Muscle of arm (tissue), 12 donors: ENCODE data around the gene ERC1. TPM values are rescaled to one million over a fixed set of nuclear protein-coding genes. Genes with fewer than 3 reads are reported as not detected.
"Not testable (repeated sequence)": the region's sequence is repeated elsewhere in the genome, so short reads cannot be mapped to it uniquely, and the experiment has no call there.

Experiments used
- DNase-seq: peaks from one replicate; pipeline ENCODE4 v3.0.0-alpha.2; 2013
- polyA plus RNA-seq, 12 donors: library from polyadenylated mRNA; unstranded; fragments of 120-200 nt; gene quantifications; one replicate each; pipeline ENCODE4 v1.2.1, GENCODE V29; 2013; ENCODE audit not compliant: insufficient read length in 12 of 12

Gene ERC1
- polyA plus RNA-seq, 12 donors = 23.3 to 33.2 (median 25.5) TPM; not detected in 1

GRCh38 chr12:1117970-1118563 lies 127.0 kb downstream of the ERC1 start:
- DNase-seq = peak; percentile 79

- DNase-seq = no peak
These were observed 131.8 kb downstream of the ERC1 start for GRCh38 chr12:1122786-1123185.

GRCh38 chr12:1126091-1126490 lies 135.1 kb downstream of the ERC1 start:
- DNase-seq = no peak

GRCh38 chr12:1127021-1127420 lies 136.0 kb downstream of the ERC1 start:
- no peak for DNase-seq

- DNase-seq = no peak
These were observed 139.1 kb downstream of the ERC1 start for GRCh38 chr12:1130164-1130563.

GRCh38 chr12:1130571-1130970 lies 139.5 kb downstream of the ERC1 start:
- DNase-seq = no peak

- no peak for DNase-seq
These were observed 140.8 kb downstream of the ERC1 start for GRCh38 chr12:1131811-1132224.

GRCh38 chr12:1132311-1132710 lies 141.3 kb downstream of the ERC1 start:
- no peak for DNase-seq

GRCh38 chr12:1138691-1139090 lies 147.7 kb downstream of the ERC1 start:
- DNase-seq = no peak

GRCh38 chr12:1146758-1147157 lies 155.7 kb downstream of the ERC1 start:
- not testable (repeated sequence) for DNase-seq

- no peak for DNase-seq
These were observed 156.8 kb downstream of the ERC1 start for GRCh38 chr12:1147821-1148220.

- DNase-seq = no peak
These were observed 166.0 kb downstream of the ERC1 start for GRCh38 chr12:1157046-1157445.

GRCh38 chr12:1161197-1161596 lies 170.2 kb downstream of the ERC1 start:
- no peak for DNase-seq

- no peak for DNase-seq
These were observed 171.2 kb downstream of the ERC1 start for GRCh38 chr12:1162081-1162760.

- DNase-seq = no peak
These were observed 176.8 kb downstream of the ERC1 start for GRCh38 chr12:1167784-1168183.

- no peak for DNase-seq
These were observed 179.4 kb downstream of the ERC1 start for GRCh38 chr12:1170411-1170810.

GRCh38 chr12:1171657-1172408 lies 180.8 kb downstream of the ERC1 start:
- no peak for DNase-seq

- DNase-seq = peak; percentile 21
These were observed 183.0 kb downstream of the ERC1 start for GRCh38 chr12:1173781-1174617.

- no peak for DNase-seq
These were observed 183.6 kb downstream of the ERC1 start for GRCh38 chr12:1174659-1175058.

- DNase-seq = no peak
These were observed 185.2 kb downstream of the ERC1 start for GRCh38 chr12:1176191-1176590.

- no peak for DNase-seq
These were observed 188.1 kb downstream of the ERC1 start for GRCh38 chr12:1179128-1179527.

- DNase-seq = no peak
These were observed 191.0 kb downstream of the ERC1 start for GRCh38 chr12:1182069-1182468.
